Stimulated activated CD8-positive, alpha-beta memory T cell treated with anti-CD3 and anti-CD28 coated beads, Interleukin-4, amount 100 ng/mL, for 1 hour (primary cell): Measurements from ENCODE around the gene LIAS.
"Not testable (repeated sequence)": the region's sequence is repeated elsewhere in the genome, so short reads cannot be mapped to it uniquely, and the experiment has no call there.

ENCODE experiments used
- DNase-seq, 2 donors: peaks; one replicate each; pipeline ENCODE4 v3.0.0-alpha.2; 2020; ENCODE audit warnings: low read depth in 2 of 2, low spot score in 1 of 2

The LIAS gene

DNA sequence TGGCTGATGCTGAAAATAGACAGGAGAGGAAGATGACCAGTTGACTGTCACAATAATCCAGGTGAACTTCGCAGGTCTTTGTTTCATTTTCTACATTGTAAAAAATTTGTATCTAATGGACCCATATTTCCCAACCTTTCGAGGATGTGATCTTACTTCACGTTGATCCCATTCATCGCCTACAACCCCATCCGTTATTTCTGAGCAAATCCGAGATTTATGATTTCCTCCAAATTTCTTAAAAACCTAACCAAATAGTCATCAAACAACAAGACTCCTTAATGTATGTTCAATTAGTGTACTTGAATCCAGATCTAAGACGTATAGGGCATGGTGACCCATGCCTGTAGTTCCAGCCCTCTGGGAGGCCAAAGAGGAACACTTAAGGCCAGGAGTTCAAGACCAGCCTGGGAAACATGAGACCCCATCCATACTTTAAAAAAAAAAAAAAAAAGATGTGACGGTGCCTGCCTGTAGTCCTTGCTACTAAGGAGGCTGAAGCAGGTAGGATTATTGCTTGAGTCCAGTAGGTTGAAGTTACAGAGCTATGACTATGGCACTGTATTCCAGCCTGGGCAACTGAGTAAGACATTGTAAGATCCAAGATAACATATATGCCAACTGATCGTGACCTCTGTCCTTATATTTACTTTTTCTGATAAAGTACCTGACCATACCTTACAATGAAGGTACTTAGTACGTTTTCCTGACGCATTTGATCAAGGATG is 5.8 kb upstream of the LIAS start:
- DNase-seq: no peak

- no peak for DNase-seq
Measured at GRCh38 chr4:39453738-39454137, 5.1 kb upstream of the LIAS start.

GRCh38 chr4:39455486-39455885 is 3.4 kb upstream of the LIAS start:
- no peak for DNase-seq

GRCh38 chr4:39456946-39457763 is 1.7 kb upstream of the LIAS start:
- no peak for DNase-seq

DNA sequence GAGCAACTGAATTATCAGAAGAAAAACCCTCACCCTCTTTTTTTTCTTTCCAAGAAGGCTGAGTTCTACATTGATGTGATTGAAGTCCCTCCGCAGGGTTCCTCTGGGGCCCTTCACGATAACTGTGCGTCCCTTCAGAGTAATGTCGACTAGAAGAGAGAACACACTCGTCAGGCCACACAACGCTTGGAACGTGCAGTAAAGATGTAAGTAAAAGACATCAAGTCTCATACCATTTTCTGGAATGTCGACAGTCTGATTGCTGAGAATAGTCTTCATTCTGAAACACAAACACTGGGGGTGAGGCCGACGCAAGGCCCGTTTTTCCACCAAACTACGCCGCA is 723 bp upstream of the LIAS start:
- DNase-seq: not testable (repeated sequence)

- no peak for DNase-seq
Measured at GRCh38 chr4:39464886-39465501, 6.1 kb downstream of the LIAS start.

- no peak for DNase-seq
Measured at GRCh38 chr4:39466747-39467146, 7.9 kb downstream of the LIAS start.

DNA sequence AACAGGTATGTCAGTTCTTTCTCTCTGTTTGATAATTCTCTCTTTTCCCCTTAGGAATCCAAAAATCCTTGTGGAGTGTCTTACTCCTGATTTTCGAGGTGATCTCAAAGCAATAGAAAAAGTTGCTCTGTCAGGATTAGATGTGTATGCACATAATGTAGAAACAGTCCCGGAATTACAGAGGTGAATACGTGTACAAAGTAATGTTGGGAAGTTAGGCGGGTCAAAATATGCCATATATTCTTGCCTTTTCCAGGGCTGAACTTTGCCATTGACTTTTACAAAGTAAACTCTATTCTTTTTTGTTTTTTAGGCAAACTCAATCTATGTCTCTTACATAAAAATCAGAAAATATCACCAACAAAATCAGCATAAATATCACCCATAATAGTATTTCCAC is 8.6 kb downstream of the LIAS start:
- no peak for DNase-seq

GRCh38 chr4:39469429-39470077 is 10.7 kb downstream of the LIAS start:
- no peak for DNase-seq

GRCh38 chr4:39470402-39470801 is 11.5 kb downstream of the LIAS start:
- DNase-seq: no peak

- no peak for DNase-seq
Measured at GRCh38 chr4:39472396-39472795, 13.5 kb downstream of the LIAS start.

DNA sequence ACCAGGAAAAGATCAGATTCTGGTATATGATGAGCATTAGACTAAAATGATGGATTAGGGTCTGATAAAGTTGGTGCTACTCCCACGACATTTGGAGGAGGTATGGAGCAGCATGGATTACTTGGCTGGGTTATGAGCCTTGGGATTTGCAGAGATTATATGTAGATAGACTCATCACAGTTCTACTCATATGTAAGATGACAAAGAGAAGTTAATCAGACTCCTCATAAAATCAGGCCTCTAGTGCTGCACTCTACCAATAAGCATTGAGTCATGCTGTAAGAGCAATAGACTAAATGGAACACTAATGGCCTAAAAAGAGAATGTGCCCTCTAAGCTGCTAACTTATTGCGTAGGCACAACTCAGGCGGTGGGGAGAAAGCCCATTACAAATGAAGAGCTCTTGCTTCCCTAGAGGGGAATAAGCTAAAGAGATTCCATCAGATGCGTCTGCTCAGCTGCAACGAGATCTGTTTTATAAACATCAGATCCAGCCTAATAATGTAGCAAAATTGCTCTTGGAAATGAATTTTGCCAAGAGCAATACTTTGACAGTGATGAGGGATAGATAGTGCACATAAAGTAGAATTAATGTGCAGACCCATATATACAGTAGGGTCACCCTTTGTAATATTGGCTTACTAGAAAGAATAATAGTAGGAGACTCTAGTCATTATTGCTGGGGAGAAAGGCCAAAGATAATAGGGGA is 17.5 kb downstream of the LIAS start:
- DNase-seq: no peak

DNA sequence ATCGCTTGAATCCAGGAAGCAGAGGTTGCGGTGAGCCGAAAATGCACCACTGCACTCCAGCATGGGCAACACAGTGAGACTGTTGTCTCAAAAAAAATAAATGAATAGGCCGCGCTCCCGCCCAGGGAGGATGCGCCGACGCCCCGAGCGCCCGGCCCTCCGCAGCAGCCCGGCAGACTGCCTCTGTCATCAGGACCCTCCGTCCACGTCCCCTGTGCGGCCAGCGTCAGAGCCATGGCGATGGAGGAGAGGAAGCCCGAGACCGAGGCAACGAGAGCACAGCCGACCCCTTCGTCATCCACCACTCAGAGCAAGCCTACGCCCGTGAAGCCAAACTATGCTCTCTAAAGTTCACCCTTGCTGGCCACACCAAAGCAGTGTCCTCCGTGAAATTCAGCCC is 21.4 kb downstream of the LIAS start:
- no peak for DNase-seq

DNA sequence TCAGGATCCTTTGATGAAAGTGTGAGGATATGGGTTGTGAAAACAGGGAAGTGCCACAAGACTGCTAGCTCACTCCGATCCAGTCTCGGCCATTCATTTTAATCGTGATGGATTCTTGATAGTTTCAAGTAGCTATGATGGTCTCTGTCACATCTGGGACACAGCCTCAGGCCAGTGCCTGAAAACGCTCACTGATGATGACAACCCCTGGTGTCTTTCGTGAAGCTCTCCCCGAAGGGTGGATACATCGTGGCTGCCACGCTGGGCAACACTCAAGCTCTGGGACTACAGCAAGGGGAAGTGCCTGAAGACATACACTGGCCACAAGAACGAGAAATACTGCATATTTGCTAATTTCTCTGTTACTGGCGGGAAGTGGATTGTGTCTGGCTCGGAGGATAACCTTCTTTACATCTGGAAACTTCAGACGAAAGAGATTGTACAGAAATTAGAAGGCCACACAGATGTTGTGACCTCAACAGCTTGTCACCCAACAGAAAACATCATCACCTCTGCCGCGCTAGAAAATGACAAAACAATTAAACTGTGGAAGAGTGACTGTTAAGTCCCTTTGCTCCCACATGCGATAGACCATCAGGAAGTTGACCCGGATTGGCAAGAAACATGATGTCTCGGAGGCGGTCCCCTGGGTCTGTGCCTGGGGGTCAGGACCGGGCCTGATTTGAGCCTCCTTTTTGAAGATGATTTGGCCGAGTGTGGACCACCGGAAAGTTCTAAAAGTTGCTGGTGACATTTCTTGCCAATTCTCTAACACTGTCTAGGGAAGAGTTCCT is 22.2 kb downstream of the LIAS start:
- no peak for DNase-seq

- no peak for DNase-seq
Measured at GRCh38 chr4:39484582-39485272, 25.9 kb downstream of the LIAS start.

DNA sequence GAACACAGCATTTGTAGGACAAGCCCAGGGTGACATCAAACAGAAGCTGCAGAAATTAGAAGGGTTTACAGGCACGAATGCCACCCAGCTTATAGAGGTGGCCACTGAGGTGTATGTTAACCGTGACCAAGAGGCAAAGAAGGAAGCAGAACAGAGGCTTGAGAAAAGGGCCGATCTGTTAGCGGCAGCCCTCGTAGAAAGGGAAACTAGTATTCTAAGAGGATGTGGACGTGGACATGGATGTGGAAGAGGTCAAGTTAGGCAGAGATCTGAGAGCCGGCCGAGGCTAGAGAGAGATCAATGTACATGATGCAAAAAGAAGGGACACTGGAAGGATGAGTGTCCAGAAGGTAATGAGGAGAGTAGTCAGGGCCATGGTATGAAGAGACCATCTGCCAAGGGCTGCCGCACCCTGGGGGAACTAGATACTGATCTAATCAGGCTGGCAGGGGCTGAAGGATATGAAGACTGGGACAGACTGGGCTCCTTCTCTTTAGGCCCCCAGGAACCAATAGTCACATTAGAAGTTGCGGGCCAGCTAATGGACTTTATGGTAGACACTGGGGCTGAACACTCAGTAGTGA is 27.5 kb downstream of the LIAS start:
- DNase-seq: no peak

GRCh38 chr4:39490322-39490721 is 31.5 kb downstream of the LIAS start:
- no peak for DNase-seq

DNA sequence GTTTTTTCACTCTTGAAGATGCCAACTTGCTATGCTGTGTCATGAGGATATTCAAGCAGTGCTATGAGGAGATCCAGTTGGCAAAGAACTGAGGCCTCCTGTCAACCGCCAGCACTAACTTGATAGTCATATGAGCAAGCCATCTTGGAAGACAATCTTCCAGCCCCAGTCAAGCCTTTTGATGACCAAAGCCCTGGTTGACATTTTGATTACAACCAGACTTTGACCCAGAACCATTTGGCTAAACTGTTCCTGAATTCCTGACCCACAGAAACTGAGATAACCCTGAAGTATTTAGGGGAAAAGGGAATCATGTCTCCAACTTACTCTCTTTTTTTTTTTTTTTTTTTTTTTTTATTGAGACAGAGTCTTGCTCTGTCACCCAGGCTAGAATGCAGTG is 35.5 kb downstream of the LIAS start:
- DNase-seq: no peak

GRCh38 chr4:39495446-39496213 is 36.8 kb downstream of the LIAS start:
- DNase-seq: no peak
